GM20000 (cell line): ENCODE data around the gene PSG7.
A peak's percentile ranks its signal among the peaks of the same experiment; 100 is the strongest.
"Not testable (repeated sequence)": the region's sequence is repeated elsewhere in the genome, so short reads cannot be mapped to it uniquely, and the experiment has no call there.

Source experiments
- DNase-seq: peaks from one replicate; pipeline ENCODE4 v3.0.0; 2012; ENCODE audit warnings: low spot score
- CTCF ChIP-seq: IDR thresholded peaks from 2 replicates; pipeline ENCODE4 v1.5.1; 2012; ENCODE audit warnings: mild to moderate bottlenecking, control low read depth; ENCODE audit errors: extremely low read depth, missing control alignments

PSG7 gene

GRCh38 chr19:42898656-42899055 lies 38.4 kb downstream of the PSG7 start:
- DNase-seq = not testable (repeated sequence)

GRCh38 chr19:42897729-42898128 lies 39.3 kb downstream of the PSG7 start:
- not testable (repeated sequence) for DNase-seq

GRCh38 chr19:42890446-42890845 lies 46.6 kb downstream of the PSG7 start:
- not testable (repeated sequence) for DNase-seq

- DNase-seq = not testable (repeated sequence)
Measured at GRCh38 chr19:42887876-42888445, 49.0 kb downstream of the PSG7 start.

GRCh38 chr19:42882730-42883129 lies 54.3 kb downstream of the PSG7 start:
- DNase-seq = not testable (repeated sequence)

- not testable (repeated sequence) for DNase-seq
Measured at GRCh38 chr19:42882010-42882409, 55.0 kb downstream of the PSG7 start.

GRCh38 chr19:42881279-42881678 lies 55.7 kb downstream of the PSG7 start:
- not testable (repeated sequence) for DNase-seq
- peak; percentile 18 for TF ChIP-seq CTCF

- not testable (repeated sequence) for DNase-seq
Measured at GRCh38 chr19:42880621-42881020, 56.4 kb downstream of the PSG7 start.

- DNase-seq = no peak
- no peak for TF ChIP-seq CTCF
Measured at GRCh38 chr19:42879613-42880012, 57.4 kb downstream of the PSG7 start, which contains the start of gene PSG1. Gene PSG1, minus strand, starts transcription at chr19:42879713. Its CDS starts 132 bp downstream, at chr19:42879581.

- not testable (repeated sequence) for DNase-seq
Measured at GRCh38 chr19:42876596-42876995, 60.4 kb downstream of the PSG7 start.

GRCh38 chr19:42875881-42876280 lies 61.1 kb downstream of the PSG7 start:
- not testable (repeated sequence) for DNase-seq

- DNase-seq = not testable (repeated sequence)
Measured at GRCh38 chr19:42874901-42875813, 61.9 kb downstream of the PSG7 start.

- DNase-seq = not testable (repeated sequence)
Measured at GRCh38 chr19:42874136-42874535, 62.9 kb downstream of the PSG7 start.
